MM.1S (cell line): Measurements from ENCODE around the gene CDK17.

Experiments
- DNase-seq: peaks from one replicate; pipeline ENCODE4 v3.0.0-alpha.2; 2015
- H2AFZ ChIP-seq: fragments of 300-600 bp; sonication (generic); 2 replicates; pipeline ENCODE4 v1.6.0; 2016; ENCODE audit warnings: antibody characterized with exemption, low read length
- H3F3A ChIP-seq: fragments of 300-600 bp; sonication (generic); 2 replicates; pipeline ENCODE4 v1.6.1; 2016; ENCODE audit warnings: mild to moderate bottlenecking, antibody characterized with exemption, low read length, moderate library complexity, mixed read lengths; ENCODE audit not compliant: insufficient read depth
- H3K27ac ChIP-seq: fragments of 300-600 bp; sonication (generic); 2 replicates; pipeline ENCODE4 v1.5.1; 2016; ENCODE audit warnings: mild to moderate bottlenecking, low read length
- H3K27me3 ChIP-seq: fragments of 300-600 bp; sonication (generic); replicated peaks from 2 replicates; pipeline ENCODE4 v1.6.0; 2016; ENCODE audit warnings: low read length; ENCODE audit not compliant: insufficient read depth
- H3K36me3 ChIP-seq: fragments of 300-600 bp; sonication (generic); replicated peaks from 2 replicates; pipeline ENCODE4 v1.6.1; 2016; ENCODE audit warnings: mild to moderate bottlenecking, low read length, mixed read lengths; ENCODE audit not compliant: insufficient read depth
- H3K4me1 ChIP-seq: fragments of 300-600 bp; sonication (generic); 2 replicates; pipeline ENCODE4 v1.6.1; 2016; ENCODE audit warnings: low read length, mixed read lengths
- H3K4me2 ChIP-seq: fragments of 300-600 bp; sonication (generic); 2 replicates; pipeline ENCODE4 v1.6.0; 2016; ENCODE audit warnings: low read depth, low read length
- H3K4me3 ChIP-seq: fragments of 300-600 bp; sonication (generic); 2 replicates; pipeline ENCODE4 v1.5.1; 2016; ENCODE audit warnings: low read length, mixed read lengths
- H3K79me2 ChIP-seq: fragments of 300-600 bp; sonication (generic); 2 replicates; pipeline ENCODE4 v1.6.1; 2016; ENCODE audit warnings: mixed run types, low read length, mixed read lengths
- H3K9ac ChIP-seq: fragments of 300-600 bp; sonication (generic); 2 replicates; pipeline ENCODE4 v1.6.1; 2016; ENCODE audit warnings: low read length, mixed read lengths
- H3K9me2 ChIP-seq: fragments of 300-600 bp; sonication (generic); replicated peaks from 2 replicates; pipeline ENCODE4 v1.6.1; 2016; ENCODE audit warnings: mild to moderate bottlenecking, low read length, mixed read lengths; ENCODE audit not compliant: insufficient read depth
- H3K9me3 ChIP-seq: fragments of 300-600 bp; sonication (generic); replicated peaks from 2 replicates; pipeline ENCODE4 v1.6.1; 2016; ENCODE audit warnings: mild to moderate bottlenecking, low read length, mixed read lengths; ENCODE audit not compliant: insufficient read depth
- H4K20me1 ChIP-seq: fragments of 300-600 bp; sonication (generic); 2 replicates; pipeline ENCODE4 v1.6.1; 2016; ENCODE audit warnings: mild to moderate bottlenecking, low read length, moderate library complexity, mixed read lengths; ENCODE audit not compliant: insufficient read depth
- CTCF ChIP-seq: fragments of 300-600 bp; sonication (generic); IDR thresholded peaks from 2 replicates; pipeline ENCODE4 v1.5.1; 2016; ENCODE audit warnings: antibody characterized with exemption, low read length, mixed read lengths
- EZH2 ChIP-seq: fragments of 300-600 bp; sonication (generic); optimal IDR thresholded peaks from 2 replicates; pipeline ENCODE3; 2017; ENCODE audit warnings: low read depth, mild to moderate bottlenecking, antibody characterized with exemption, low read length, mixed read lengths
- EZH2phosphoT487 ChIP-seq: fragments of 300-600 bp; sonication (generic); IDR thresholded peaks from 2 replicates; pipeline ENCODE4 v1.6.1; 2018; ENCODE audit warnings: antibody characterized with exemption, low read length

Gene CDK17

GRCh38 chr12:96414637-96415036 lies 14.4 kb upstream of the CDK17 start:
- no peaks in the 10 kb centered on the region for H3K27me3 ChIP-seq
- H3K9ac ChIP-seq, result no peak overlapping the region
- no peaks in the 10 kb centered on the region for H4K20me1 ChIP-seq
- no peaks in the 10 kb centered on the region for H3K9me3 ChIP-seq
- no peaks in the 10 kb centered on the region for H3K9me2 ChIP-seq
- no peak overlapping the region for H3K4me3 ChIP-seq
- peaks cover 21% of the 10 kb centered on the region for H3F3A ChIP-seq
- no peak for TF ChIP-seq CTCF
- no peak for TF ChIP-seq EZH2phosphoT487
- TF ChIP-seq EZH2, result no peak
- H3K4me2 ChIP-seq, result no peak overlapping the region
- H3K4me1 ChIP-seq, result peaks cover 17% of the 10 kb centered on the region
- H3K79me2 ChIP-seq, result no peaks in the 10 kb centered on the region
- H3K36me3 ChIP-seq, result no peaks in the 10 kb centered on the region
- DNase-seq, result no peak
- no peak overlapping the region for H2AFZ ChIP-seq
- H3K27ac ChIP-seq, result no peak overlapping the region

- H3K27me3 ChIP-seq, result no peaks in the 10 kb centered on the region
- H3K36me3 ChIP-seq, result no peaks in the 10 kb centered on the region
- H3K4me3 ChIP-seq, result no peak overlapping the region
- H3F3A ChIP-seq, result peaks cover 20% of the 10 kb centered on the region
- no peak overlapping the region for H2AFZ ChIP-seq
- H3K9ac ChIP-seq, result no peak overlapping the region
- no peak overlapping the region for H3K4me2 ChIP-seq
- no peak for TF ChIP-seq EZH2
- no peak for TF ChIP-seq EZH2phosphoT487
- TF ChIP-seq CTCF, result no peak
- peaks cover 23% of the 10 kb centered on the region for H3K4me1 ChIP-seq
- H3K27ac ChIP-seq, result no peak overlapping the region
- H3K9me2 ChIP-seq, result no peaks in the 10 kb centered on the region
- no peaks in the 10 kb centered on the region for H4K20me1 ChIP-seq
- H3K9me3 ChIP-seq, result no peaks in the 10 kb centered on the region
- no peaks in the 10 kb centered on the region for H3K79me2 ChIP-seq
- DNase-seq, result no peak
These were observed 12.2 kb upstream of the CDK17 start for GRCh38 chr12:96412431-96412830.

GRCh38 chr12:96409731-96410130 lies 9.5 kb upstream of the CDK17 start:
- no peak overlapping the region for H3K4me3 ChIP-seq
- H3F3A ChIP-seq, result peaks cover 10% of the 10 kb centered on the region
- no peaks in the 10 kb centered on the region for H3K9me2 ChIP-seq
- H3K79me2 ChIP-seq, result no peaks in the 10 kb centered on the region
- H3K9me3 ChIP-seq, result no peaks in the 10 kb centered on the region
- H3K4me2 ChIP-seq, result no peak overlapping the region
- no peaks in the 10 kb centered on the region for H3K27me3 ChIP-seq
- no peak overlapping the region for H2AFZ ChIP-seq
- peaks cover 10% of the 10 kb centered on the region for H3K4me1 ChIP-seq
- no peak overlapping the region for H3K9ac ChIP-seq
- TF ChIP-seq EZH2, result no peak
- no peak for TF ChIP-seq EZH2phosphoT487
- no peak for TF ChIP-seq CTCF
- no peaks in the 10 kb centered on the region for H4K20me1 ChIP-seq
- DNase-seq, result no peak
- H3K36me3 ChIP-seq, result no peaks in the 10 kb centered on the region
- no peak overlapping the region for H3K27ac ChIP-seq
